ENCODE results near the gene CHRNA5.
A peak's percentile ranks its signal among the peaks of the same experiment; 100 is the strongest.

The CHRNA5 gene

GRCh38 chr15:78620527-78621421 is 55.5 kb downstream of the CHRNA5 start, which contains the start of gene CHRNA3:
Gene CHRNA3 (minus strand): TSS chr15:78620996. CDS start chr15:78620794, 202 bp downstream.
- DNase-seq, result no peak

GRCh38 chr15:78621810-78622402 is 56.6 kb downstream of the CHRNA5 start:
- no peak for DNase-seq

GRCh38 chr15:78623786-78624497 is 58.6 kb downstream of the CHRNA5 start:
- DNase-seq, result no peak

- DNase-seq, result no peak
These were observed 59.6 kb downstream of the CHRNA5 start for GRCh38 chr15:78624651-78625590.

GRCh38 chr15:78625606-78626280 is 60.4 kb downstream of the CHRNA5 start:
- no peak for DNase-seq

GRCh38 chr15:78626381-78626995 is 61.2 kb downstream of the CHRNA5 start:
- DNase-seq, result no peak

- DNase-seq, result no peak
These were observed 62.0 kb downstream of the CHRNA5 start for GRCh38 chr15:78627348-78627747.

- no peak for DNase-seq
These were observed 62.9 kb downstream of the CHRNA5 start for GRCh38 chr15:78628227-78628626.

GRCh38 chr15:78629031-78629715 is 63.9 kb downstream of the CHRNA5 start:
- DNase-seq, result no peak

- no peak for DNase-seq
These were observed 64.4 kb downstream of the CHRNA5 start for GRCh38 chr15:78629716-78630065.

GRCh38 chr15:78630886-78631633 is 65.7 kb downstream of the CHRNA5 start:
- no peak for DNase-seq

GRCh38 chr15:78633348-78633747 is 68.0 kb downstream of the CHRNA5 start:
- no peak for DNase-seq

GRCh38 chr15:78634210-78635145 is 69.2 kb downstream of the CHRNA5 start:
- no peak for DNase-seq

- no peak for DNase-seq
These were observed 70.0 kb downstream of the CHRNA5 start for GRCh38 chr15:78635346-78635745.

GRCh38 chr15:78636378-78636859 is 71.1 kb downstream of the CHRNA5 start:
- DNase-seq, result no peak

GRCh38 chr15:78637776-78638435 is 72.6 kb downstream of the CHRNA5 start:
- DNase-seq, result no peak

GRCh38 chr15:78638658-78639314 is 73.5 kb downstream of the CHRNA5 start:
- peak; percentile 31 for DNase-seq

All from activated naive CD4-positive, alpha-beta T cell treated with Interleukin-2 at 50 U/mL for 16 hours (primary cell).